Measurements from ENCODE around the gene RPS24.
A peak's percentile ranks its signal among the peaks of the same experiment; 100 is the strongest.

RPS24 gene

GRCh38 chr10:78029269-78030226 is 4.1 kb upstream of the RPS24 start, which contains the start of gene POLR3A:
Gene POLR3A, minus strand, starts transcription at chr10:78029515. Its CDS starts 108 bp downstream, at chr10:78029407.
- H3K27ac ChIP-seq, result peak within 1 kb of the TSS; percentile 74
- H3K27me3 ChIP-seq (ENCODE audit: insufficient read depth, low read depth, severe bottlenecking), result no peaks in the 10 kb centered on the region
- peak; percentile 42 for TF ChIP-seq CTCF (IDR thresholded peaks at IDR 0.05; ENCODE audit: low read depth, low read length)
- H3K36me3 ChIP-seq, result peaks cover 38% of the 10 kb centered on the region
- DNase-seq, result peak; percentile 97
- H3K4me3 ChIP-seq (ENCODE audit: low read depth, low read length), result peak within 1 kb of the TSS; percentile 100
- H3K9me3 ChIP-seq (ENCODE audit: severe bottlenecking), result no peaks in the 10 kb centered on the region

- H3K4me3 ChIP-seq (ENCODE audit: low read depth, low read length), result peak overlapping the region; percentile 89
- H3K36me3 ChIP-seq, result peaks cover 45% of the 10 kb centered on the region
Measured at GRCh38 chr10:78033387-78033636, 351 bp upstream of the RPS24 start.

GRCh38 chr10:78035025-78035424 is 1.4 kb downstream of the RPS24 start:
- TF ChIP-seq CTCF (IDR thresholded peaks at IDR 0.05; ENCODE audit: low read depth, low read length), result no peak
- H3K9me3 ChIP-seq (ENCODE audit: severe bottlenecking), result no peaks in the 10 kb centered on the region
- no peaks in the 10 kb centered on the region for H3K27me3 ChIP-seq (ENCODE audit: insufficient read depth, low read depth, severe bottlenecking)
- DNase-seq, result no peak
- H3K36me3 ChIP-seq, result peaks cover 59% of the 10 kb centered on the region
- H3K27ac ChIP-seq, result no peak overlapping the region; the same call in 1 of the 2 replicates
- no peak overlapping the region for H3K4me3 ChIP-seq (ENCODE audit: low read depth, low read length)

More at GRCh38 chr10:78033387-78033636, 351 bp upstream of the RPS24 start:
- no peaks in the 10 kb centered on the region for H3K27me3 ChIP-seq (ENCODE audit: insufficient read depth, low read depth, severe bottlenecking)
- no peak for DNase-seq
- peak overlapping the region; percentile 50 for H3K27ac ChIP-seq
- H3K9me3 ChIP-seq (ENCODE audit: severe bottlenecking), result no peaks in the 10 kb centered on the region
- no peak for TF ChIP-seq CTCF (IDR thresholded peaks at IDR 0.05; ENCODE audit: low read depth, low read length)

- H3K4me3 ChIP-seq (ENCODE audit: low read depth, low read length), result no peak overlapping the region
- peaks cover 63% of the 10 kb centered on the region for H3K36me3 ChIP-seq
- TF ChIP-seq CTCF (IDR thresholded peaks at IDR 0.05; ENCODE audit: low read depth, low read length), result no peak
- no peak overlapping the region for H3K27ac ChIP-seq
- no peaks in the 10 kb centered on the region for H3K27me3 ChIP-seq (ENCODE audit: insufficient read depth, low read depth, severe bottlenecking)
- no peaks in the 10 kb centered on the region for H3K9me3 ChIP-seq (ENCODE audit: severe bottlenecking)
- no peak for DNase-seq
Measured at GRCh38 chr10:78035437-78035836, 1.8 kb downstream of the RPS24 start.

- no peak for DNase-seq
- Histone ChIP-seq H3K27me3 (ENCODE audit: insufficient read depth, low read depth, severe bottlenecking) (no peaks in the 10 kb centered on the region), H3K36me3 (peaks cover 69% of the 10 kb centered on the region), H3K27ac (no peak overlapping the region), H3K9me3 (ENCODE audit: severe bottlenecking) (no peaks in the 10 kb centered on the region), H3K4me3 (ENCODE audit: low read depth, low read length) (no peak overlapping the region)
- no peak for TF ChIP-seq CTCF (IDR thresholded peaks at IDR 0.05; ENCODE audit: low read depth, low read length)
Measured at GRCh38 chr10:78035933-78036583, 2.4 kb downstream of the RPS24 start.

Data from WERI-Rb-1 (cell line).